Upper lobe of left lung (tissue), 4 donors: Measurements from ENCODE around the gene SMIM29.

ENCODE experiments used
- CTCF ChIP-seq, 6 experiments: fragments of 450-650 bp in 4 of 6; fragments of 200-600 bp in 2 of 6; sonication (generic) in 2 of 6; IDR thresholded peaks; one replicate each; pipeline ENCODE4 v1.5.1; 2016 to 2019; ENCODE audit warnings: antibody characterized with exemption in 6 of 6
- EP300 ChIP-seq, 4 donors: sonication (generic); formaldehyde crosslinking; IDR thresholded peaks; one replicate each; pipeline ENCODE4 v1.5.1; 2017; ENCODE audit warnings: antibody characterized with exemption in 4 of 4, control low read depth in 2 of 4
- POLR2A ChIP-seq, 4 donors: fragments of 450-650 bp; IDR thresholded peaks; one replicate each; pipeline ENCODE4 v1.5.1; 2016 to 2017; ENCODE audit warnings: antibody characterized with exemption in 4 of 4, mild to moderate bottlenecking in 2 of 4
- POLR2AphosphoS5 ChIP-seq, 2 donors: sonication (generic); formaldehyde crosslinking; IDR thresholded peaks; one replicate each; pipeline ENCODE4 v1.5.1; 2017; ENCODE audit warnings: antibody characterized with exemption in 2 of 2

DNA sequence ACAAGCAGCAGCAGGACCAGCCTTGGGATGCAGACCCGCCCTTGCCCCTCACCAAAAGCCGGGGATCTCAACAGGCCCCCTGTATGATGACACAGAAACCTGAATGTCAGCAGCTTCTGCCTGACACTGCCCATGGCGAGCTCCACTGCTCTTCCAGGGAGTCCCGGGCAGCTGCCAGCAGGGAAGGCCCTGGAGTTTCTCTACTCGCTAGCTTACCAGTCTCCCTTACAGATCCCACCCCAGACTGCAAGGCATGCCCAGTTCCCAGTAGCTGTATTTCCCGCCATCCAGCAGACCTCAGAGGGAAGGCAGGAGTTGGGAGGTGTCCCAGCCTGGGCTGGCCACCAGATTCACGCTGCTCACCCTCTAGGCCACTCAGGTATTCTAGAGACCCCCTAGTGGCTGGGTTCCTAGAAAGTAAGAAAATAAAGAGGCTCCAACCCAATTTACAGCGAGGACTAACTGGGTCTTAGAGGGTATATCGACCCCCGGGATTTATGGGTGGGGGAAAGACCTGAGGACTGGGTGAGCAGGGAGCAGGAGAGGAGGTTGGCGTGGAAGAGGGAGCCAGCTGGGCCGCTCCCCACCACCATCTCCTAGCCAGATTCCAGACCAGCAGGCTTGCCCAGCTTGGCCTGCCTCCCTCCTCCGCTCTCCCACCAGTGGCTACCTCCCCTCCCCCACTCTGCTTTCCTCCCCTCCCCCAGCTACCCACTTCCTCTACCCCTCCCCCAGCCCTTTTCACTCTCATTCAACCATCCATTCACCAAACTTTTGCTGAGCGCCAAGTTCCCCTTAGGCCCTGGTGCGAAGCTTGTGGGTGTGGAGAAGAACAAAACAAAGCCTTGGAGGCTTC is 21.8 kb downstream of the SMIM29 start:
- TF ChIP-seq POLR2A (IDR thresholded peaks at IDR 0.05): no peak
- TF ChIP-seq CTCF (IDR thresholded peaks at IDR 0.05): no peak
- TF ChIP-seq EP300 (IDR thresholded peaks at IDR 0.05): no peak
- TF ChIP-seq POLR2AphosphoS5 (IDR thresholded peaks at IDR 0.05): no peak
